ENCODE measurements around the gene ATP6V0A1. TPM values are rescaled to one million over a fixed set of nuclear protein-coding genes. Genes with fewer than 3 reads are reported as not detected.

The ATP6V0A1 gene
- total RNA-seq, 4 donors from 2014 or later: 35.9 to 62.7 (median 47.5) TPM

- TF ChIP-seq CTCF (IDR thresholded peaks at IDR 0.05) (no peak), POLR2A (IDR thresholded peaks at IDR 0.05) (no peak)
- intact Hi-C loops (cut with DNase I): no loop called here
- no peak for DNase-seq
- Histone ChIP-seq H3K9me3 (no peaks in the 10 kb centered on the region), H3K27me3 (no peaks in the 10 kb centered on the region), H3K36me3 (peaks cover 0 to 100% (median 38%) of the 10 kb centered on the region in 3 donors), H3K27ac (peak overlapping the region in 1 of 4 donors; percentile 45), H3K4me3 (no peak overlapping the region), H3K4me1 (peaks cover 0 to 4% (median 0%) of the 10 kb centered on the region in 3 donors)
- WGBS, 2 donors: 49 to 73% methylated on average over 7 of the region's 7 CpGs
Measured at GRCh38 chr17:42484304-42484703, 25.6 kb downstream of the ATP6V0A1 start.

GRCh38 chr17:42485680-42486079 is 27.0 kb downstream of the ATP6V0A1 start:
- Histone ChIP-seq H3K27ac (peak overlapping the region in 2 of 4 donors; percentile 5 to 33), H3K4me3 (no peak overlapping the region), H3K36me3 (peaks cover 5 to 100% (median 52%) of the 10 kb centered on the region in 3 donors), H3K27me3 (no peaks in the 10 kb centered on the region), H3K4me1 (peaks cover 0 to 4% (median 0%) of the 10 kb centered on the region in 3 donors), H3K9me3 (no peaks in the 10 kb centered on the region)
- no peak for DNase-seq
- intact Hi-C loops (cut with DNase I): no loop called here
- TF ChIP-seq POLR2A (IDR thresholded peaks at IDR 0.05) (no peak), CTCF (IDR thresholded peaks at IDR 0.05) (no peak)

GRCh38 chr17:42488032-42488431 is 29.4 kb downstream of the ATP6V0A1 start:
- Histone ChIP-seq H3K4me3 (no peak overlapping the region), H3K9me3 (no peaks in the 10 kb centered on the region), H3K4me1 (peaks cover 0 to 4% (median 0%) of the 10 kb centered on the region in 3 donors), H3K36me3 (peaks cover 9 to 100% (median 53%) of the 10 kb centered on the region in 3 donors), H3K27me3 (no peaks in the 10 kb centered on the region), H3K27ac (no peak overlapping the region)
- 71 to 72% methylated on average over 1 of the region's 1 CpG for WGBS, 2 donors
- intact Hi-C loops (cut with DNase I): no loop called here
- DNase-seq: no peak
- TF ChIP-seq CTCF (IDR thresholded peaks at IDR 0.05): no peak
- no peak for TF ChIP-seq POLR2A (IDR thresholded peaks at IDR 0.05)

- TF ChIP-seq CTCF (IDR thresholded peaks at IDR 0.05) (no peak), POLR2A (IDR thresholded peaks at IDR 0.05) (no peak)
- 78 to 82% methylated on average over 3 of the region's 3 CpGs for WGBS, 2 donors
- DNase-seq: no peak
- Histone ChIP-seq H3K27me3 (no peaks in the 10 kb centered on the region), H3K27ac (no peak overlapping the region), H3K4me1 (no peaks in the 10 kb centered on the region), H3K4me3 (no peak overlapping the region), H3K9me3 (no peaks in the 10 kb centered on the region), H3K36me3 (peaks cover 14 to 100% (median 44%) of the 10 kb centered on the region in 3 donors)
- intact Hi-C loops (cut with DNase I): no loop called here
Measured at GRCh38 chr17:42493319-42493718, 34.6 kb downstream of the ATP6V0A1 start.

GRCh38 chr17:42494673-42495072 is 36.0 kb downstream of the ATP6V0A1 start:
- intact Hi-C loops (cut with DNase I): no loop called here
- no peak overlapping the region for H3K27ac ChIP-seq
- peaks cover 14 to 100% (median 33%) of the 10 kb centered on the region in 3 donors for H3K36me3 ChIP-seq
- TF ChIP-seq POLR2A (IDR thresholded peaks at IDR 0.05): no peak
- 64 to 78% methylated on average over 4 of the region's 4 CpGs for WGBS, 2 donors
- no peak overlapping the region for H3K4me3 ChIP-seq
- no peaks in the 10 kb centered on the region for H3K9me3 ChIP-seq
- no peak for DNase-seq
- H3K4me1 ChIP-seq: no peaks in the 10 kb centered on the region
- H3K27me3 ChIP-seq: no peaks in the 10 kb centered on the region

- TF ChIP-seq POLR2A (IDR thresholded peaks at IDR 0.05): no peak
- TF ChIP-seq CTCF (IDR thresholded peaks at IDR 0.05): no peak
- Histone ChIP-seq H3K4me1 (no peaks in the 10 kb centered on the region), H3K27ac (no peak overlapping the region), H3K36me3 (peaks cover 4 to 100% (median 28%) of the 10 kb centered on the region in 3 donors), H3K9me3 (no peaks in the 10 kb centered on the region), H3K4me3 (no peak overlapping the region), H3K27me3 (no peaks in the 10 kb centered on the region)
- DNase-seq: no peak
- 90 to 95% methylated on average over 4 of the region's 4 CpGs for WGBS, 2 donors
- intact Hi-C loops (cut with DNase I): no loop called here
Measured at GRCh38 chr17:42498828-42499227, 40.1 kb downstream of the ATP6V0A1 start.
